D341Med (cell line): Measurements from ENCODE around the gene RAB5A.
"Not testable (repeated sequence)": the region's sequence is repeated elsewhere in the genome, so short reads cannot be mapped to it uniquely, and the experiment has no call there.

Experiments used
- DNase-seq: peaks from one replicate; pipeline ENCODE4 v3.0.0; 2012; ENCODE audit warnings: low spot score

Gene RAB5A, protein sequence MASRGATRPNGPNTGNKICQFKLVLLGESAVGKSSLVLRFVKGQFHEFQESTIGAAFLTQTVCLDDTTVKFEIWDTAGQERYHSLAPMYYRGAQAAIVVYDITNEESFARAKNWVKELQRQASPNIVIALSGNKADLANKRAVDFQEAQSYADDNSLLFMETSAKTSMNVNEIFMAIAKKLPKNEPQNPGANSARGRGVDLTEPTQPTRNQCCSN

GRCh38 chr3:19946832-19947548 is at the start of gene RAB5A:
Gene RAB5A, plus strand, starts transcription at chr3:19947097. Its CDS starts 3,802 bp downstream, at chr3:19950899.
- DNase-seq, result peak; percentile 96

- no peak for DNase-seq
Measured at GRCh38 chr3:19898721-19899120, 48.2 kb upstream of the RAB5A start.

GRCh38 chr3:19899264-19899663 is 47.6 kb upstream of the RAB5A start:
- DNase-seq, result no peak

DNA sequence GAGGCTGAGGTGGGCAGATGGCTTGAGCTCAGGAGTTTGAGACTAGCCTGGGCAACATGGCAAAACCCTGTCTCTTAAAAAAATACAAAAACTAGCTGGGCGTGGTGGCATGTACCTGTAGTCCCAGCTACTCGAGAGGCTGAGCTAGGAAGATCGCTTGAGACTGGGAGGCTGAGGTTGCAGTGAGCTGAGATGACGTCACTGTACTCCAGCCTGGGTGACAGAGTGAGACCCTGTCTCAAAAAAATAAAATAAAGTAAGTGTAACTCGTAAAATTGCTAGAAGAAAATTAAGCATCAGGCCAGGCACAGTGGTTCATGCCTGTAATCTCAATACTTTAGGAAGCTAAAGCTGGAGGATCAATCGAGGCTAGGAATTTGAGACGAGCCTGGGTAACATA is 47.1 kb upstream of the RAB5A start:
- DNase-seq, result not testable (repeated sequence)

DNA sequence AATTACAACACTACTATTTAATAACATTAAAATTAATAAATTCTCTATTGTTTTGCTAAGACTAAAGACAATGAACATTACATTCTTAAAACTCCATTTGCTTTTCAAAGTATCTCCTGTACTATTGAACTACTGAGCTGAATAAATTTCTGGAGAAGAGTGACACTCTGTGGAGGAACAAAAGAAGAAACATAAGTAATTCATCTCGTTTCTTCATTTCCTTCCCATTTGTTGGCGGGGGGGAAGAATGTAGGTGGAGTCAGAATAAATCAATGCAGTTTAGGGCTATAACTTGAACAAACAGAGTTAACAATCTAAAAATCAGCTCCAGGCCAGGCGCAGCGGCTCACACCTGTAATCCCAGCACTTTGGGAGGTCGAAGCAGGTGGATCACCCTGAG is 45.6 kb upstream of the RAB5A start:
- no peak for DNase-seq

- DNase-seq, result no peak
Measured at GRCh38 chr3:19901918-19902317, 45.0 kb upstream of the RAB5A start.

DNA sequence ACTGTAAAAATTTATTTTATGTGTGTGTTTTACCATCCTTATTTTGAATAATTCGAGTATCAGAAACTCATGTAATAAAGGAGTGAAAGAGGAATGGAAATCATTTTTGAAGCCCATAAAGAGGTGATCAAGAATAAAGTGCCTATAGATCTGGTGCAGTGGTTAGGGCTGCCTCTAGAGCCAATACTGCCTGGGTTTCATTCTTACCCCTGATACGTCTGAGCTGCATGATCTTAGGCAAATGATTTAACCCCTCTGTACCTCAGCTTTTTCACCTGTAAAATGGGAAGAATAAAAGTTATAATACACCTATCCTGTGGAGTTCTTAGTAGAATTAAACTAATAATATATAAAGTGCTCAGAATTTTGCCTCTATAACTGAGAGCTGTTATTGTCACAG is 43.2 kb upstream of the RAB5A start:
- no peak for DNase-seq

DNA sequence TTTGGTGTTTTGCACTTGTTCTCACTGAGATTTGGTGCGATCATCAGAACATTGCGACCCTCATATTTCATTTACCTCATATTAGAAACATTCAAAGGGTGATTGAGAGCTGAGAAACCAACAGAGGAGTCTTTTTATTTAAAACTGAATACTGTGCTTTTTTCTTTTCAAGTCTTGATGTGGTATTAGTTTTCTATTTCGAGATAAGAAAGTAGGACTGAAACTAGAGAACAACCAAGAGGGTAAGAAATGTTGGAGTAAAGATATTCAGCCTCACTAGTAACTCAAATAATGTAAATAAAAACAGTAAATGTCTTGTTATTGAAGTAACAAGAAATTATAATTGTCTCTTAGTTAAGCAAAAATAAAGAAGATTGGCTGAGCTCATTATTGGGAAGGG is 39.4 kb upstream of the RAB5A start:
- DNase-seq, result no peak

DNA sequence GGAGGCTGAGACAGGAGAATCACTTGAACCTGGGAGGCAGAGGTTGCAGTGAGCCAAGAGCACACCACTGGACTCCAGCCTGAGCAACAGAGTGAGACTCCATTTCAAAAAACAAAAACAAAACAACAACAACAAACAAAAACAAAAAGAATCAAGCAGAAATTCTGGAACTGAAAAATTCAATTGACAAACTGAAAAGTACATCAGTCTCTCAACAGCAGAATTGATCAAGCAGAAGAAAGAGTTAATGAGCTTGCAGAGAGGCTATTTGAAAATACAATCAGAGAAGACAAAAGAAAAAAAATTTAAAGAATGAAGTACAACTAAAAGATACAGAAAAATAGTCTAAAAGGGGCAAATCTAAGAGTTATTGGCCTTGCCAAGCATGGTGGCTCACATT is 35.4 kb upstream of the RAB5A start:
- DNase-seq, result no peak

DNA sequence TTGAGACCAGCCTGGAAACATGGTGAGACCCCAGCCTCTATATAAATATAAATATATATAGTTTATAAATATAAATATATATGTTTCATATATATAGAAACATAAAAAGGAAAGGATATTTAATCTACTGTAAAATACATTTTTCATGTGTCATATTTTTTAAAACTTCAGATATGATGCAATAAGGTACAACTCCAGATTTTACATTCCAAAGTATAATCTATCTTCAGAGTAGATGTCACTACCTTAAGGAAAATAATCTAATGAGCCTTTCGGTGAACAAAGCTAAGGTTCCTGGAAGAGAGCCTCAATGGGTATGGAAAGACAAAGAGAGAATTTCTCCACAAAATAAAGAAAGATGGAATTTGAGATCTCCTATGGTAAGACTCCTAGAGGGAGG is 29.7 kb upstream of the RAB5A start:
- DNase-seq, result no peak

DNA sequence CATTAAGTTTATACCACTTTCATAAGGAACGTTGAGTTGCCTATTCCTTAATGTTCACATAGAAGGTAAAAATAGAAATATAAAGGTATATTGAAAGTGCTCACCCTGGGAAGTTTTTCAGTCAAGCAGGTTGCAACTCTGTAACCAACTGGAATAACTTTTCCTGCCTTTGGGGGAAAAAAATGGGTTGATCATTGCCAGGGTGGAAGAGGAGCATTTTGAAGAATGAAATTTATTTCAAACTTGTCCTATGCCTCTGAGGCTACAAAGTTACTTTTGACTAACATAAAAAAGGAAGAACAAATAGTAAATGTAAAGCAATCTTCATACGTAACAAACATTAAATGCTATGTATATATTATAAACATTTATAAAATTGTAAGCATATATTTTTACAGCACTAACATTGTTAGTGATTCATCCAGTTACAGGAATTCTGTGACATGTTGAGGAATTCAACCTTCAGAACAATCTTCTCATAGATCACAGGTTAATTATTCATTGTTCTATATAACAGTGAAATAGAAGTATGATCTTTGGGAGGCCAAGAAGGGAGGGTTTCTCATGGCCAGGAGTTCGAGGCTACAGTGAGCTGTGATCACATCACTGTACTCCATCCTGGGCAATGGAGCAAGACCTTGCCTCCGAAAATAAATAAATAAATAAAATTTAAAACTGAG is 26.4 kb upstream of the RAB5A start:
- DNase-seq, result no peak

GRCh38 chr3:19931180-19931692 is 15.7 kb upstream of the RAB5A start:
- DNase-seq, result no peak

GRCh38 chr3:19931767-19932188 is 15.1 kb upstream of the RAB5A start:
- DNase-seq, result no peak

DNA sequence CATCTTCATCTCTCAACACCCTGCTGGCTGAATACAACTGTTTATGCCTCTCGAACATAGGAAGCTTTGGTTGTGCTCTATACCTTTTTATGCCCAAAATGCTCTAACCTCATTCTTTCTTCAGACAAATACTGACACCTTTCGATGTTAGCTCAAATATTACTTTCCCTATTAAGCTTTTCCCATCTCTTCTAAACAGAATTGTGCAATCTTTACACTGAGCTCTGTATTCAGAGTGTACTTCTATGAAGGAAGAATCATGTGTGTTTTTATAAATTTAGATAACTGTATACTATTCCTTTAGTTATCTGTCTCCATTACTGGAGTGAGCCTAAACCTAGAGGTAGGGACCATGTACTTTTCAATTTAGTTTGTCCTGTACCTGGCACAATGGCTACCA is 14.5 kb upstream of the RAB5A start:
- DNase-seq, result no peak

GRCh38 chr3:19934098-19934566 is 12.8 kb upstream of the RAB5A start, which contains the start of gene EFHB:
Gene EFHB, minus strand, starts transcription at chr3:19934217. Its CDS starts 199 bp downstream, at chr3:19934018.
- DNase-seq, result peak; percentile 33

DNA sequence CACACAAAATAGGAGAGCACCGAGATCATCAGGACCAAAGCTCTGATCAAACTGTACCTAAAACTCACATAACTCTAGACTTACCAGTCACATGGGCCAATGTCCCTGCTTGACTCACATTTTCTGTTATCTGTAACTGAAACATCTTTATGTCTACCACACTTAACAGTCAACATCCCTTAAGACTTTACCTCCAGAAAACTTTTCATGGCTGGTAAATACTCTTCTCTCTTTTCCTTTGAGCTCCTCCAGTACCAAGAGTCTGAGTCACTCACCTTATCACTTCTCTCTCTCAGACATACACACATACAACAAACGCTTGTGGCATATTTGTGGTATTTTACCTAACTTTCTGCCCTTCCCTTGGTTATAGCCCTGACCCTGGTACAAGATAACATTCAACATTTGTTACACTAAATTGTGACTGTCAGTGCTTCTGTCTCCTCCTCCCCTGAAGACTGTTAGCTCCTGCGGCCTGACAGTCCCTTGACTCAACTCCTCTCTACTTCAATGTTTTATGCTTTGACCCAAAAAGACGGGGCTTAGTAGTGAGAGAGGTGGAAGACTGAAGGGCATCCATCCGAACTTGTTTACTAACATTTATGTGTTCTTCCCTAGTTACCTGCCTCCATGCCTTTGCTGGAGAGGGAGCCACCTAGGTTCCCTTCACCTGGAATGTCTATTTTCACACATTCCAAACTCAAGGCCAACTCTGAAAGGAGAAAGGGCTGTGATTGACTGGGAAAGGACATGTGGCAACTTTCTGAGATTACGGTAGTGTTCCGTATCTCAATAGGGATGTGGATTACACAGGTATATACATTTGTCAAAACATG is 9.2 kb upstream of the RAB5A start:
- DNase-seq, result no peak

GRCh38 chr3:19938295-19938627 is 8.6 kb upstream of the RAB5A start:
- no peak for DNase-seq

GRCh38 chr3:19940643-19941042 is 6.3 kb upstream of the RAB5A start:
- DNase-seq, result no peak

DNA sequence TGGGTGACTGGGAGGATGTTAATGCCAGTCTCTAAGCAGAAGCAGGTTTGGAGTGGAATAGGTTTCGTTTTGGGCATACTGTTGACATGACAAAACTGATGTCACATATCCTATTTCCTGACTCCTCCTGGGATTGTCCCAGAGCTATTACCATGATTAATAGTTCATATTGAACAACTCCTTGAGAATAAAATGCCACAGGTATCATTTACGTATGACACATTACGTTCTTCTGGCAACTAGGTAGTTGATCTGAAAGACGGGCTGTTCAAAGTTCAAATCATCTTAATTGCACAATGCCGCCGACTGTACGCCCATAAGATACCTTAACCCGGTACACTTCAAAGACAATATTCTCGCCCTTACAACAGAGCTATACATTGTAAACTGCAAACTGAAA is 1.4 kb upstream of the RAB5A start:
- no peak for DNase-seq

DNA sequence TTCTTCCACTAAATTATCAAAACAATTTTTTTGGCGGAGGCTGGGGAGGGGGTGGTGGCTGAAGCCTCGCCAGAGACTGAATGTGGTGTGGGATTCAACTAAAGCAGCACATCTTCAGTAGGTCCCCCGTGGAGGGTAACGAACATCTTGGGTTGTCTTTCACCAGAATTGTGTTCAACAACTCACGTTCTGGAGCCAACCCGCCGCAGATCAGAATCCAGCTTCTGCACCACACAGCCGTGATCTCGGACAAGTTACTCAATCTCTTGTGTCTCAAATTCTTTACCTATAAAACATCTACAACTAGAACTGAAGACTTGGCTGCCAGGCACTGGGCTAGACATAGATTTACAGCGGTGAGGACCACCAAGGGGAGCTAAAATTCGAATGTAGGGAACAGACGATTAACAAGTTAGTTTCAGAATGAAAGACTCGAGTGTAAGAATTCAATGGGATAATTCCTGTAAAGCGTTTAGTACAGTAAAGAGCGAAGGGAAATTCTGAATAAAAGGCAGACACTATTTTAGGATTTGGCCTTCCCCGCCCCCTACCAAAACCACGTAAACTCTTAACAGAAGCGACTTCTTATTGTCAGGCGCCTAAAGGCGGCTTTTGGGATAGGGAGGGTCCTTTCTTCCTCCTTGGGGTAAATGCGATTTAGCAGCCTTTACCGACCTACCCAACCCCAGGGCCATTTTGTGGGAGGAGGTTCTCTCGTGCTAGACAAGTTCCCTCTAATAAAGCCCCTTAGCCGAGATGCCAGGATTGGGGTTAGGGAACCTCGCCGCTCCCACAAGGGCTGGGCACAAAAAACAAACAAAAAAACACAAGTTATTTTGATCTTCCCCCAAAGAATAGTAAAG is 697 bp upstream of the RAB5A start:
- DNase-seq, result no peak
